ENCODE results near the gene SUMF1. TPM values are rescaled to one million over a fixed set of nuclear protein-coding genes. Genes with fewer than 3 reads are reported as not detected.

SUMF1 gene
- total and polyA plus RNA-seq, 2 of the 4 experiments (the other 2 are of a cell fraction) = 26.3 to 38.4 TPM

- Histone ChIP-seq H3K27me3 (ENCODE audit: control insufficient read depth, insufficient read depth, low read length) (no peaks in the 10 kb centered on the region), H3K4me3 (ENCODE audit: insufficient read depth, low read depth, low read length) (no peak overlapping the region), H2AK5ac (ENCODE audit: low read depth, low read length) (no peak overlapping the region), H2AK9ac (replicated peaks; ENCODE audit: low read depth, low read length, poor library complexity) (no peak overlapping the region), H4K91ac (ENCODE audit: insufficient read depth, low read depth, low read length) (no peak overlapping the region), H3K4me1 (ENCODE audit: control insufficient read depth, insufficient read depth, low read length) (no peaks in the 10 kb centered on the region), H3K9me1 (ENCODE audit: insufficient read depth, low read length) (no peaks in the 10 kb centered on the region), H3K4me2 (ENCODE audit: low read depth, low read length) (no peak overlapping the region), H2AFZ (replicated peaks; ENCODE audit: low read length, poor library complexity) (no peak overlapping the region), H3K27ac (ENCODE audit: insufficient read depth, low read length) (no peak overlapping the region), H2BK20ac (ENCODE audit: low read depth, low read length) (no peak overlapping the region), H2BK120ac (ENCODE audit: low read depth, low read length) (no peak overlapping the region), H4K20me1 (ENCODE audit: insufficient read depth, low read length) (no peaks in the 10 kb centered on the region), H3K9ac (ENCODE audit: low read depth, low read length) (no peak overlapping the region), H3K18ac (ENCODE audit: low read depth, low read length) (no peak overlapping the region), H4K5ac (ENCODE audit: low read depth, low read length) (no peak overlapping the region), H3K23ac (ENCODE audit: low read depth, low read length) (no peak overlapping the region), H3K56ac (ENCODE audit: extremely low read depth, insufficient read depth, low read length) (no peak overlapping the region), H3K79me1 (ENCODE audit: low read depth in 1 of 2, low read length in 2 of 2) (peaks cover 0 to 3% of the 10 kb centered on the region in 2 experiments; a peak in 1 of 4 replicates), H3K14ac (replicated peaks; ENCODE audit: low read depth, low read length) (no peak overlapping the region), H3K9me3 (ENCODE audit: control insufficient read depth, insufficient read depth, low read length) (no peaks in the 10 kb centered on the region), H2BK5ac (ENCODE audit: low read depth, low read length, poor library complexity, severe bottlenecking) (no peak overlapping the region), H2BK15ac (ENCODE audit: low read depth, low read length) (no peak overlapping the region), H4K8ac (ENCODE audit: low read depth in 2 of 2, low read length in 2 of 2) (no peak overlapping the region), H3K36me3 (ENCODE audit: control insufficient read depth, insufficient read depth, low read length) (peaks cover 10% of the 10 kb centered on the region), H3K4ac (ENCODE audit: low read depth, low read length) (no peak overlapping the region)
- dilution Hi-C loops (cut with HindIII; ENCODE audit: low sequenced_read_pairs, unreplicated experiment) = no loop called here
- no CpG with 5 or more reads among the region's 5 CpGs for WGBS, 2 experiments (ENCODE audit: extremely low coverage in 2 of 2, insufficient read length in 1 of 2)
- TF ChIP-seq POLR2A (IDR thresholded peaks at IDR 0.05; ENCODE audit: low read depth, low read length) (no peak), CEBPB (IDR thresholded peaks at IDR 0.05; ENCODE audit: low read depth, low read length) (no peak), NFE2L2 (IDR thresholded peaks at IDR 0.05; ENCODE audit: low read depth, low read length) (no peak), CTCF (conservative IDR thresholded peaks at IDR 0.05; ENCODE audit: low read depth, low read length) (no peak), CHD1 (IDR thresholded peaks at IDR 0.05; ENCODE audit: low read depth, low read length) (no peak)
- no TSS peak for BruUV-seq (replicated peaks)
- DNase-seq (no peak), ATAC-seq (ENCODE audit: low read depth) (no peak)
- intact Hi-C loops (cut with micrococcal nuclease) = no loop called here
- in situ Hi-C loops (cut with MboI; ENCODE audit: low sequenced_read_pairs) = no loop called here
- ChIA-PET CTCF (interaction anchor here (0.6 kb wide), 1 partner anchor 12 kb away, joined by 3 read pairs; no protein-coding TSS in a partner anchor), POLR2A (ENCODE audit: unreplicated experiment) (no interaction called here)
Measured at GRCh38 chr3:4449043-4449805, 17.8 kb downstream of the SUMF1 start.
